CD4-positive, alpha-beta T cell treated with Interleukin-4 for 4 hours (primary cell): ENCODE results near the gene LAMC3.
"Not testable (repeated sequence)": the region's sequence is repeated elsewhere in the genome, so short reads cannot be mapped to it uniquely, and the experiment has no call there.

Source experiments
- DNase-seq: peaks from one replicate; pipeline ENCODE4 v3.0.0-alpha.2; 2020

LAMC3 gene

DNA sequence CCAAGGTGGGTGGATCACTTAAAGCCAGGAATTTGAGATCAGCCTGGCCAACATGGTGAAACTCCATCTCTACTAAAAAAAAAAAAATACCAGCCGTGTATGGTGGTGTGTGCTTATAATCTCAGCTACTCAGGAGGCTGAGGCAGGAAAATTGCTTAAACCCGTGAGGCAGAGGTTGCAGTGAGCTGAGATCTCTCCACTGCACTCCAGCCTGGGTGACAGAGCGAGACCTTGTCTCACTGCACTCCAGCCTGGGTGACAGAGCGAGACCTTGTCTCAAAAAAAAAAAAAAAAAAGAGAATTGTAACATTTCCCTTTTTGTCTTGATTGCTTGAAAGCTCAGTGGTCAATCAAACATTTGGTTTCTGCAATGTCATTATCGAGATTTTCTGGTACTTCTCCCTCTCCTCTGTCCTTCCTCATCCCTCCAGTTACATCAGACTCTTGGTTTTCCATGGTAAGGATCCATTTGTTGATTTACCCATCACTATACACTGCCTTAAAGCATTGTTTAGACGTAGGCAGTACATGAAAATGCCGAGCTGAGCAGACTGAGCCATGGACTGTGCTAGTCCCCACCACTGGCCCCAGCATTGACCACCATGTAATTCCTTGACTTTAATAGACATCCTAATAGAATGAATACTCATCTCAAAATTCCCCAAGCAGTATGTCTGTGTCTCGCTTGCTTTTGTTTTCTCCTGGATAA is 75.8 kb downstream of the LAMC3 start:
- DNase-seq, result no peak

DNA sequence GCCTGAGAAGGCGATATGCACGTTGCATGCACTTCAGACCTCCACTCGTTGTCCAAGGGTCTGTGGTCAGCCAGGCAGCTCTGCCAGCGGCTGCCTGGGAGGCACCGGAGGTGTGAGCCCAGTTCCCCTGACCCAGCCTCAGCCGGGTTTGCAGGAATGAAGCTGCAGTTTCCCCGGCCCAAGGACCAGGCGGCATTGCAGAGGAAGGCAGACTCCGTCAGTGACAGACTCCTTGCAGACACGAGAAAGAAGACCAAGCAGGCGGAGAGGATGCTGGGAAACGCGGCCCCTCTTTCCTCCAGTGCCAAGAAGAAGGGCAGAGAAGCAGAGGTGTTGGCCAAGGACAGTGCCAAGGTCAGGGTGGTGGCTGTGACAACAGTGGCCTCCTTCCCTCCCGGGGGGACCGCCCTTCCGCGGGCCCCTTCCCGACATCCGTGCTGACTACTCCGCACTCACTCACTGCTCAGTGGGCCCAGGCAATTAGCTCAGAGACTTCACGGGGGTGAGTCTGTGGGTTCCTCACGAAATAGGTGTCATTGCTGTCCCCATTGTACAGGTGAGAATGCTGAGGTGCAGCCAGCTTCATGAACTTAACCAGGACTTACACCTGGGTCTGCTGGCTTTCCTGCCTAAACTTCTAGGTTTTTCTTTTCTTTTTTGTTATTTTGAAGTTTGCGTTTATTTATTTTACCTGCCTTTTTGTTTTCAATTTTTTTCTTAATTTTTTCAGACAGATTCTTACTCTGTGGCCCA is 76.6 kb downstream of the LAMC3 start:
- no peak for DNase-seq

- no peak for DNase-seq
These were observed 78.5 kb downstream of the LAMC3 start for GRCh38 chr9:131087354-131087893.

GRCh38 chr9:131090025-131090787 is 81.2 kb downstream of the LAMC3 start:
- no peak for DNase-seq

DNA sequence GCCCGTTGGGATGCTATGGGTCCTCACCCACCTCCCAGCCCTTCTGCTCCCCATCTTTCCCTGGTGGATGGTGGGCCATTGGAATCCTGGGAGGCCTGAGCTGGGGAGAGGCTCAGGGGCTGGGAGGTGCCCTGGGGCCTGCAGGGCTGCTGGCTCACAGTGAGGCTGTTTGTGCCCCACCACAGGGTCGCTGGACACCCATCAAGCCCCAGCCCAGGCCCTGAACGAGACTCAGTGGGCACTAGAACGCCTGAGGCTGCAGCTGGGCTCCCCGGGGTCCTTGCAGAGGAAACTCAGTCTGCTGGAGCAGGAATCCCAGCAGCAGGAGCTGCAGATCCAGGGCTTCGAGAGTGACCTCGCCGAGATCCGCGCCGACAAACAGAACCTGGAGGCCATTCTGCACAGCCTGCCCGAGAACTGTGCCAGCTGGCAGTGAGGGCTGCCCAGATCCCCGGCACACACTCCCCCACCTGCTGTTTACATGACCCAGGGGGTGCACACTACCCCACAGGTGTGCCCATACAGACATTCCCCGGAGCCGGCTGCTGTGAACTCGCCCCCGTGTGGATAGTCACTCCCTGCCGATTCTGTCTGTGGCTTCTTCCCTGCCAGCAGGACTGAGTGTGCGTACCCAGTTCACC is 82.5 kb downstream of the LAMC3 start:
- DNase-seq, result no peak

GRCh38 chr9:131092030-131092429 is 83.1 kb downstream of the LAMC3 start:
- DNase-seq, result no peak

GRCh38 chr9:131092548-131093440 is 83.8 kb downstream of the LAMC3 start:
- DNase-seq, result no peak

- no peak for DNase-seq
These were observed 85.0 kb downstream of the LAMC3 start for GRCh38 chr9:131094015-131094414.

GRCh38 chr9:131094622-131095021 is 85.6 kb downstream of the LAMC3 start:
- DNase-seq, result no peak

- no peak for DNase-seq
These were observed 86.8 kb downstream of the LAMC3 start for GRCh38 chr9:131095666-131096268.

DNA sequence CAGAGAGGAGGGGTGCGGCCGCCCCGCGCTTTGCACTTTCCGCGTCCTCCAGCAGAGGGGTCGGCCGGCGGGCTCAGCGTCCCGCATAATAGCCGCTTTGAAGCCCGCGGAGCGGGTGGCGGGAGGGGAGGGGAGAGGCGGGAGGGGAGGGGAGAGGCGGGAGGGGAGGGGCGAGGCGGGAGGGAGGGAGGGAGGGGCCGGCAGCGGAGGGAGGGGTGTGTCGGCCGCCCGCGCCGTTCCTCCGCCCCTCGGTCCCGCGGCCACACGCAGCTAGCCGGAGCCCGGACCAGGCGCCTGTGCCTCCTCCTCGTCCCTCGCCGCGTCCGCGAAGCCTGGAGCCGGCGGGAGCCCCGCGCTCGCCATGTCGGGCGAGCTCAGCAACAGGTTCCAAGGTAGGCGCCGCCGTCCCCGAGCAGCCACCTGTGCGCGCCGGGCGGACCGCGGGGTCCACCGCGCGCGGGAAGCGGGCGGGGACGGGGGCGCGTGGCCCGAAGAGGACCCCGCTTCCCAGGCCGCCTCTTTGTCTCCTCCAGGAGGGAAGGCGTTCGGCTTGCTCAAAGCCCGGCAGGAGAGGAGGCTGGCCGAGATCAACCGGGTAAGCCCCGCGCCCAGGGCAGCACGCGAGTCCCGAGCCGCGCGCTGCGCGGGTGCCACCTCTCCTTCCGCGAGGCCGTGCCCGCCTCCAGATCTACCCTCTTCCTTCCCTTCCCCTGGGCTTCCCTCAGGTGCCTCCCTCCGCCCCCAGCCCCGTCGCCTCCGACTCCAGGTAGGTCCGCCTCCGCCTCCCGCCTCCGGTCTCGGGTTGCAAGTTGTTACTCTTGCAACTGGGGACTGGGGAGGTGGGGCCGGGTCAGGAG is 87.5 kb downstream of the LAMC3 start, which contains the start of gene AIF1L:
Gene AIF1L, plus strand, starts transcription at position 263 of the 857 bp plus-strand sequence. Its CDS starts 99 bp downstream, at position 362.
- DNase-seq, result no peak

DNA sequence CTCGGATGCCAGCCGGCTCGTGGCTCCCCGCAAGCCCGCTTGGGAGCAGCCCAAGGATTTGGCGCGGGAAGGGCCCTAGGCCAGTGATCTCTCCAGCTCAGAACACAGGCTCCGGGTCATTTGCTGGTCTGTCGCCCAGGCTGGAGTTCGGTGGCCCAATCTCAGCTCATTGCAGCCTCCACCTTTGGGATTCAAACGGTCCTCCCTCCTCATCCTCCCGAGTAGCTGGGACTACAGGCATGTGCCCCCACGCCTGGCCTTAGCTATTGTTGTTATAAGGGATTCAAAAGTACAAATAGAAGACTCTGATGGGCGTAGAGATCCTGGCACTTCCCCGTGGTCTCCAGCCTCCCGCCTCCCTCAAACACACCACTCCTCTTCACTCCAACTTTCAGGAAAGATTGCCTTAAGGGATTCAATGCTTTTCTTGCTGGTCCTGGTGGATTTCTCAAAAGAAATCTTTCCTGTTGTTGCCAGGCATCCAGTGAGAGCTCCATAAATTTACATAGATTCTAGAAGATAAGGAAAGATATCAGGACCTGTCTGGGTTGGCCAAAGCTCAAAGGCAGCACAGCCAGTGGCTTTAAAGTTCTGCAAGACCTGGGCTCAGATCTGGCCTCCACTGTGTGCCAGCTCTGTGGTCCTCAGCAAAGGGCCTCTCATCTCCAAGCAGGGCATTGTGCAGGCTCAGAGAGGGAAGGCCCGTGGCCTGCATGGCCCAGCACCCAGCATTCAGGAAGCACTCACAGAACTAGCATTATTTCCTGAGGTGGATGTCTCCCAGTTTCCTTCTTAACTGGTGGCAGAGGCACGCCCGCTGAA is 88.4 kb downstream of the LAMC3 start:
- no peak for DNase-seq

DNA sequence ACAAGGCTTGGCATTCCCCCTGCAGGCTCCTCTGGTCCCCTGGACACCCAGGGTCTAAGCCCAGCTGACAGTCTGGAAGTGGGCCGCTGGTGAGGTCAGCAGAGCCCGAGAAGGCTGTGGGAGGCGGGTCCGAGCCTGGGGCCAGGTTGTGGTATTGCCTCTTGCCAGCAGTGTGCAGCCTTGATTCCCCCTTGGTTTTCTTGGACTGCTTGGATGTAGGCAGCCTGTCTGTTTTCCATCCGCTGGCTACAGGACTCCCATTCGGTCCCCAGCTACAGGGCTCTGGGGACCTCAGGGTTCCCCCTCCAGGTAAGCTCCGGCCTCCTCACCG is 88.9 kb downstream of the LAMC3 start:
- no peak for DNase-seq

DNA sequence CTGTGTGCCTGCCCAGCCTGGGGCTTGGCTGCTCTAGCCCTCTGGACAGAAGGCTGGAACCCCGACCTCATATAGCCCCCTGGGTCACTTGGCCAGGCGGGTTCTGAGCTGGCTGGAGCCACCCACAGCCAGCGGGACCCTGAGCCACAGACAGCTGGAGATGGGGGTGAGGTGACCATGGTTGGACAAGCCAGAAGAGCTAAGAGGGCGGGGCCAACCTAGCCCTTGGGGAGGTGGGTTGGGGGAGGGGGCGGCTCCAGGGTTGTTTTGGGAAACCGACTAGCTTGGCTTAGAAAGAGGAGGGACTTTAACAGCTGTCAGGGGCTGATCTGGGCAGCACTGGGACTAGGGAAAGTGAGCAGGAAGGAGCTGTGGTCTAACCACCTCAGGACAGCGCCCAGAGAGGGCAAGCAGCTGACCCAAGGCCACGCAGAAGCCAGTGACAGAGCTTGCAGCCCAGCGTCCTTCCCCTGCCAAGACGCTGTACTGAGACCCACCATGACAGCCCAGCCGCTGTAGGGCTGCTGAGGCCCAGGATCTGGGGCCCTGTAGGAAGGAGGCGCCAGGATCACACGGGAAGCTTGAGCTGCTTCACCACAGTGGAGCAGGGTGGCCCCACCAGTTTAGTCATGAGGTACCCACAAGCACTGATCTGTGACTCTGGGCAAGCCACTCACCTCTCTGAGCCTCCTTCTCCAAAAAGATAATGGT is 89.6 kb downstream of the LAMC3 start:
- no peak for DNase-seq

GRCh38 chr9:131099102-131099606 is 90.2 kb downstream of the LAMC3 start:
- no peak for DNase-seq

DNA sequence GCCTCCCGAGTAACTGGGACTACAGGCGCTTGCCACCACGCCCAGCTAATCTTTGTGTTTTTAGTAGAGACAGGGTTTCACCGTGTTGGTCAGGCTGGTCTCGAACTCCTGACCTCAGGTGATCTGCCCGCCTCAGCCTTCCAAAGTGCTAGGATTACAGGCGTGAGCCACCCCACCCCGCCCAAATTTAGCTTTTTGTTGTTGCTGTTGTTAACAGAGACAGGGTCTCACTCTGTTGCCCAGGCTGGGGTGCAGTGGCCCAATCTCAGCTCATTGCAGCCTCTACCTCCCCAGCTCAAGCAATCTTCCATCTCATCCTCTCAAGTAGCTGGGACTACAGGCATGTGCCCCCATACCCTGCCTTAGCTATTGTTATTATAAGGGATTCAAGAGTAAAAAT is 90.9 kb downstream of the LAMC3 start:
- DNase-seq, result not testable (repeated sequence)

- DNase-seq, result no peak
These were observed 91.5 kb downstream of the LAMC3 start for GRCh38 chr9:131100445-131100844.

DNA sequence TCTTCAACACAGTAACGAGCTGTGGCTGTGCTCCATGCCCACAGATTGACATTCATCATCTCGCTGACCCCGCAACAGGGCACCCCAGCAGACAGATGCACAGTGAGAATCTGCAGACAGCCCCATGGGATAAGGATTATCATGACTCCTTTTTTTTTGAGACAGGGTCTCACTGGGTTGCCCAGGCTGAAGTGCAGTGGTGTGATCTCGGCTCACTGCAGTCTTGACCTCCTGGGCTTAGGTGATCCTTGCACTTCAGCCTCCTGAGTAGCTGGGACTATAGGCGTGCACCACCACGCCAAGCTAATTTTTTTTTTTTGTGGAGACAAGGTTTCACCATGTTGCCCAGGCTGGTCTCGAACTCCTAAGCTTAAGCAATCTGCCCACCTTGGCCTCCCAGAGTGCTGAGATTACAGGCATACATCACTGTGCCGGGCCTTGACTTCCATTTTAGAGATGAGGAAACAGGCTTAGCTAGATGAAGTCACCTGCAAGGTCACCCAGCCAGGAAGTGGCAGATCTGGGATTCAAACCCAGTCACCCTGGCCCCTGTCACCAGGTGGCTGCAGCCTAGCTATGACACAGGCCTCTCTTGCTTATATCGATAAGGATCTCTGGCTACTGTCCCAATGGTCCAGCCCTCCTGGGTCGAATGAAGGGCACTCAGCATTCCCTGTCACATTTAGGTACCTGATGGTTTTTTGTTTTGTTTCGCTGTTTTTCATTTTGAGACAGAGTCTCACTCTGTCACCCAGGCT is 92.4 kb downstream of the LAMC3 start:
- DNase-seq, result no peak
